ENCODE results near the gene NCS1.

The NCS1 gene

DNA sequence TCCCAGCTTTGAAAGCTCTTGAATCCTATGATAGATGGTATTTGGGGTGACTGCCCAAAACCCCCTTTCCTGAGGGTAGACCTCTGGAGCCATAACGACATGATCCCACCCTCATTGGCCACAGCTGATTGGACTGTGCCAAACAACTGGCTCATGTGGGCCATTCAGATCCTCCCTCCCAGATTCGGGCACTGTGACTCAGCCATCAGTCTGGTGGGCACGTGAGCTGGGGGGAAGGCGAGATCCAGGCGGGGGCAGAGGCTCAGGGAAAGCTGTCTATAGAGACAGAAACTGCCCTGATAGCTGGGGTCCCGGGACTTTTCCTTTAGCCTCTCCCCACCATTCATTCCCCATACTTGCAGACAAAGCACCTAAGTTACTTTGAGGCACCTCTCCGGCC is 15.1 kb upstream of the NCS1 start:
- TF ChIP-seq, protein P1, sequence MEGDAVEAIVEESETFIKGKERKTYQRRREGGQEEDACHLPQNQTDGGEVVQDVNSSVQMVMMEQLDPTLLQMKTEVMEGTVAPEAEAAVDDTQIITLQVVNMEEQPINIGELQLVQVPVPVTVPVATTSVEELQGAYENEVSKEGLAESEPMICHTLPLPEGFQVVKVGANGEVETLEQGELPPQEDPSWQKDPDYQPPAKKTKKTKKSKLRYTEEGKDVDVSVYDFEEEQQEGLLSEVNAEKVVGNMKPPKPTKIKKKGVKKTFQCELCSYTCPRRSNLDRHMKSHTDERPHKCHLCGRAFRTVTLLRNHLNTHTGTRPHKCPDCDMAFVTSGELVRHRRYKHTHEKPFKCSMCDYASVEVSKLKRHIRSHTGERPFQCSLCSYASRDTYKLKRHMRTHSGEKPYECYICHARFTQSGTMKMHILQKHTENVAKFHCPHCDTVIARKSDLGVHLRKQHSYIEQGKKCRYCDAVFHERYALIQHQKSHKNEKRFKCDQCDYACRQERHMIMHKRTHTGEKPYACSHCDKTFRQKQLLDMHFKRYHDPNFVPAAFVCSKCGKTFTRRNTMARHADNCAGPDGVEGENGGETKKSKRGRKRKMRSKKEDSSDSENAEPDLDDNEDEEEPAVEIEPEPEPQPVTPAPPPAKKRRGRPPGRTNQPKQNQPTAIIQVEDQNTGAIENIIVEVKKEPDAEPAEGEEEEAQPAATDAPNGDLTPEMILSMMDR (conservative IDR thresholded peaks at IDR 0.05): no peak
- no peak for TF ChIP-seq ZFX (IDR thresholded peaks at IDR 0.05)

DNA sequence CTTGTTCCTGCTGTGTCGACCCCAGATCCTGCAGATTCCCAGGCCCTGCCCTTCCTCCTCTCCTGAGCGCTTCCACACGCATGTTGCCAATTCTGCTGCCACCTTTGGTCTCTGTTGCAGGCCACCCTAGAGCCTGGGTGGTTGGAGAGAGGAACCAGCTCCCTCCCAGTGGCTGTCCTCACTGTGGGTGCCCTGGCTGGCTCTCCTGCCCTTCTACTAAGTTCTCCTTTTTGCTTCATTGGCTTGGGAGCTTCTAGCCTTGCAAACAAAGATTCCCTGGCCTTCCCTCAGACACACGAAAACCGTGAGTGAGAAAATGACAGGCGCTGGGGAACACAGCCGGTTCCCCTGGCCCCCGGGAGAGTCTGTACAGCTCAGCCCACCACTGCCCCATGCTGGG is 14.2 kb upstream of the NCS1 start:
- H3K27ac ChIP-seq: no peak overlapping the region
- TF ChIP-seq ZFX (IDR thresholded peaks at IDR 0.05): no peak
- TF ChIP-seq, protein P1 (conservative IDR thresholded peaks at IDR 0.05): no peak

More for the DNA sequence above, 15.1 kb upstream of the NCS1 start:
- H3K27ac ChIP-seq: no peak overlapping the region

DNA sequence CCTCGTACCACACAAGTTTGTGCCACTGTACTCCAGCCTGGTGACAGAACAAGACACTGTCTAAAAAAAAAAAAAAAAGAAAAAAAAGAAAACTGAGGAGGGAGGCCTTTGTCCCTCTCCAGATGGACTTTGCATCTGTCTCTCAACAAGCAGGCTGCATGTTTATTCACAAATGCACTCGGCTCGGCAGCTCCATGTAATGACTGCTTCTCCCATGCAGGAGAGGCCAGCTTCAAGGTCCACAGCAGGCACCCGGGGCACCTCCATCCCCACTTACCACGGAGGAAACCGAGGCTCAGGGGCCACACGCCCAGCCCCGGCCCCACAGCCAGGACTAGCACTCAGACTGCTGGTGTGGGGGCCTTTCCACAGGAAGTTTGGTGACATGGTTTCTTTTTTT is 13.1 kb upstream of the NCS1 start:
- H3K27ac ChIP-seq: no peak overlapping the region
- no peak for TF ChIP-seq ZFX (IDR thresholded peaks at IDR 0.05)
- TF ChIP-seq, protein P1 (conservative IDR thresholded peaks at IDR 0.05): no peak

- no peak for TF ChIP-seq ZFX (IDR thresholded peaks at IDR 0.05)
- TF ChIP-seq, protein P1 (conservative IDR thresholded peaks at IDR 0.05): no peak
Measured at GRCh38 chr9:130159915-130160670, 12.1 kb upstream of the NCS1 start.

GRCh38 chr9:130160862-130161470 is 11.2 kb upstream of the NCS1 start:
- TF ChIP-seq ZFX (IDR thresholded peaks at IDR 0.05): no peak
- TF ChIP-seq, protein P1 (conservative IDR thresholded peaks at IDR 0.05): no peak
- H3K27ac ChIP-seq: no peak overlapping the region

More at GRCh38 chr9:130159915-130160670, 12.1 kb upstream of the NCS1 start:
- H3K27ac ChIP-seq: no peak overlapping the region

- H3K27ac ChIP-seq: no peak overlapping the region
- no peak for TF ChIP-seq ZFX (IDR thresholded peaks at IDR 0.05)
- TF ChIP-seq, protein P1 (conservative IDR thresholded peaks at IDR 0.05): no peak
Measured at GRCh38 chr9:130165579-130165978, 6.6 kb upstream of the NCS1 start.

DNA sequence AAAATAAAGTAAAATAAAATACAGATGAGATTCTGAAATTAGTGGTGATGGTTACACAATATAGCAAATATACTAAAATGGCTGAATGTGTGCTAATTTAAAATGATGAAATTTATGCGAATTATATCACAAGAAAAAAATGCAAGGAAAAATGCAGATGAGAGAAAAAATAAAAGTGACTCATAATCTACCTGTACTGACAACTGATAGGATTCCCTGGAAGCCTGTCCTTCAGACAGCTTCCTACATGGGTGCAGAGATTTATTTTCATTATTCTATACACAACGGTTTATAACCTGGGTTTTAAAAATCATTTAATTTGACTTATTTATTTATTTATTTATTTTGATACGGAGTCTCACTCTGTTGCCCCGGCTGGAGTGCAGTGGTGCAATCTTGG is 5.8 kb upstream of the NCS1 start:
- H3K27ac ChIP-seq: no peak overlapping the region
- TF ChIP-seq, protein P1 (conservative IDR thresholded peaks at IDR 0.05): no peak
- TF ChIP-seq ZFX (IDR thresholded peaks at IDR 0.05): no peak

All from C4-2B (cell line).